ENCODE data around the gene CCDC200. TPM values are rescaled to one million over a fixed set of nuclear protein-coding genes. Genes with fewer than 3 reads are reported as not detected.
"Not testable (repeated sequence)": the region's sequence is repeated elsewhere in the genome, so short reads cannot be mapped to it uniquely, and the experiment has no call there.

CCDC200 gene
- total RNA-seq, 1 donor from 2014 or later: not detected

- intact Hi-C loops (cut with micrococcal nuclease): loop anchor here (10.0 kb wide), 2 partner anchors 212 to 268 kb away; partner anchors contain the start of genes DHX8 and IFI35
Measured at GRCh38 chr17:43216762-43217613, 11.4 kb downstream of the CCDC200 start.

GRCh38 chr17:43216369-43216761 is 12.1 kb downstream of the CCDC200 start:
- intact Hi-C loops (cut with micrococcal nuclease): loop anchor here (10.0 kb wide), 2 partner anchors 212 to 268 kb away; partner anchors contain the start of genes DHX8 and IFI35

- intact Hi-C loops (cut with micrococcal nuclease): loop anchor here (10.0 kb wide), 2 partner anchors 211 to 269 kb away; partner anchors contain the start of genes DHX8 and IFI35
Measured at GRCh38 chr17:43215341-43215740, 13.1 kb downstream of the CCDC200 start.

GRCh38 chr17:43213545-43213944 is 14.9 kb downstream of the CCDC200 start:
- intact Hi-C loops (cut with micrococcal nuclease): loop anchor here (10.0 kb wide), 2 partner anchors 209 to 271 kb away; partner anchors contain the start of genes DHX8 and IFI35

DNA sequence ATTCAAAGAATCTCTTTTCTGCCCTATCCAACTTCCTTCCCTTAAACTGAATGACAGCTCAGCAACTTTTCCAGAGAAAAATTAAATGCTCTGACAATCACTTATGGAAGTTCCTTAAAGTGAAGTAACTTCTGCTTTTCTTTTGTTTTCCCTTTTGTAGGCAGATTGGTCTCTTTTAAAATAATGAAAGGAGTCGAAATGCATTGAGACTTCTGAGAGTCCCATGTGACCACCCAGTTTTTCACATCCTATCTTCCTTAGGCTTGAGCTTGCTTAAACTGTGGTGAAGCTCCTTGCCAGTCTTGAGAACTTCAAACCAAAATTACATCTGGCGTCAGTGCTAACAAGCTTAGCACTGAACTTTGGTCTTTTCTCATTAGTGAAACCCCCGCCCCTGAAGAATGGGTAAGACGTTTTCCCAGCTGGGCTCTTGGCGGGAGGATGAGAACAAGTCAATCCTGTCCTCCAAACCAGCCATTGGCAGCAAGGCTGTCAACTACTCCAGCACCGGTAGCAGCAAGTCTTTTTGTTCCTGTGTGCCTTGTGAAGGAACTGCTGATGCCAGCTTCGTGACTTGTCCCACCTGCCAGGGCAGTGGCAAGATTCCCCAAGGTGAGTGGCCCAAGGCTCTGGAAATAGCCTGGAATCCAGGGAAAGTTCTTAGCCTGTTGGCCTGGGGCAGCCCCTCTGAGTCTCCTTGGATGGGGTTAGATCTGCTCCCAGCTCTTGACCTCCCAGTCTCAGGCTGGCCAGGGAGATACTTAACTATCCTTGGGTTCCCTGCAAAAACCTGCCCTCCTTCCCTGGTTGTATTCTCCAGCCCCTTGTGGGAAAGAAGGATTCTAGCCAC is 15.6 kb downstream of the CCDC200 start:
- intact Hi-C loops (cut with micrococcal nuclease): loop anchor here (1.0 to 10.0 kb wide), 3 partner anchors 103 to 272 kb away; partner anchors contain the start of genes DHX8 and IFI35

DNA sequence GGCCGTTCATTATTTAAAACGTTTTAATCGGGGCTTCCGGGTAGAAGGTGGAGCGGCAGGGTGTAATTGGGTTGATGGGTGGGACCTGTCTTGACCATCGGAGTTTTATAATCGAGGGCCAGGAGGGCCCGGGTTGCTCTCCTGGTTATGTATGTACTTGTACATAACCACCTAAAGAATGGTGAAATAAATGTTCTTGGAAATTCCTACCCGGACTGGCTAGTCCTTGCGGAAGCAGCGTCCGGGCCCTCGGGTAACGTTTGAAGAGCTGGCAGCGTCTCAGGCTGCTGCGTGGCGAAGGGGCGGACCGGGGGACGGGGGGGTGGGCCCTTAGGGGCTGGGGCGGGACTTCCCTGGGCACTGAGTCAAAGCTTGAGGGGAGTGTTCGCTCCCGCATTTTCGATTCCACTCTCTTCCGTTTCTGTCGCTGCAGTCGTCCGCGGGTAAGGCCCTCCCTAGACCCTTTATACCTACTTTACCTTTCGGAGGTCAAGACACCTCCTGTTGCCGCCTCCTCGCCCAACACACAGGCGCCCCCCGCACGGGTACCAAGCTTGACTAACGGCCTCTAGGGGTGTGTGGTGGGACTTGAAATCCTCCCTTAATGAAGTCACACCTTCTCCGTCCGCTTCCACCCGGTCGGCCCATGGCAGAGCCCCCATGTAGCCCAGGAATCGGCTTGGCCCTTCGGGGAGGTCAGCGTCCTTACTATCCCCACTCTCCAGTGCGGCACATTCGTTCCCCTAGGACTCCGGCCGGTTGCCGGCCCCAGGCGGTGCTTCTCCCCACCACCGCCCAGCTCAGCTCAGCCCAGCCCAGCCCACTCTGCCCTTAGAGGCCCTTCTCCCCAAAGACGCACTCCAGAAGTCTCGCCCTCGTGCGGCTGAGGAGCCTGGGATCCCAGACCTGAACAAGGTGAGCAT is 16.7 kb downstream of the CCDC200 start, which contains the start of gene TMEM106A:
Gene TMEM106A, plus strand, starts transcription at position 396 of the 923 bp plus-strand sequence. CDS start 1,167 bp downstream, outside the sequence.
- intact Hi-C loops (cut with micrococcal nuclease): loop anchor here (1.0 to 10.0 kb wide), 5 partner anchors 40 to 273 kb away; partner anchors contain the start of genes BRCA1, DHX8, IFI35 and NBR1

DNA sequence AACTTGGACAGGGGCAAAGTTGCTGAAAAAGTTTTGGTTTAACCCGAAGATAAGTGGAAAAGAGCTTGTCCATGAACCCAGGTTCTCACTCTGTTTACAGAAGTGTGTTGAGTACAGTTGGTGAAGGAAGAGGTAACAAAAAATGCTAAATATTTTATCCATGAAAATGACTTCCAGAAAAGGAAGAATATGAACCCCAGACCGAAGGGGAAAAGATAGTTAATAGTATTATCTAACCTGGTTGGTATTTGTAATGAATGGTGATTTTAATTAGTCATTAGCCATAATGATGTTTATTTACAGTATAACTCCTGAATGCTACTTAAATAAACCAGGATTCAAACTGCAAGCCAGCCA is 17.3 kb downstream of the CCDC200 start:
- intact Hi-C loops (cut with micrococcal nuclease): loop anchor here (1.0 to 10.0 kb wide), 4 partner anchors 40 to 274 kb away; partner anchors contain the start of genes BRCA1, DHX8, IFI35 and NBR1

DNA sequence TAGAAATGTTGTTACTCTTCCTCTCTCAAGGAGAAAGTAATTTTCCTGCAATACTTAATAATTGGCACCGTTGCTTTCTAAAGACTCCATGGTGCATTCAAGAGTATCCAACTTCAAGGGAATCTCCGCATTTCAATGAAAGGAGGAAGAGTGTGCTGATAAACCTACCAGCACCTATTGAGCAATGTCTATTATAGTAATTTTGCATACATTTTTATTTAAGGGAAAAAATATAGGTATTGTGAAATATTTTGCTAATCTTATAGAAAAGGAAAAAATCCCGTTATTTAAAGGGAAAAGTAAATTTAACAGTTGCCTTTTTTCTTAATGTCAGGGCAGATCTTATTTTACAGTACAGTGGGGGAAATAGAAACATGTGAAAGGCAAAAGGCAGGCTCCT is 17.8 kb downstream of the CCDC200 start:
- intact Hi-C loops (cut with micrococcal nuclease): loop anchor here (10.0 kb wide), 2 partner anchors 206 to 274 kb away; partner anchors contain the start of genes DHX8 and IFI35

DNA sequence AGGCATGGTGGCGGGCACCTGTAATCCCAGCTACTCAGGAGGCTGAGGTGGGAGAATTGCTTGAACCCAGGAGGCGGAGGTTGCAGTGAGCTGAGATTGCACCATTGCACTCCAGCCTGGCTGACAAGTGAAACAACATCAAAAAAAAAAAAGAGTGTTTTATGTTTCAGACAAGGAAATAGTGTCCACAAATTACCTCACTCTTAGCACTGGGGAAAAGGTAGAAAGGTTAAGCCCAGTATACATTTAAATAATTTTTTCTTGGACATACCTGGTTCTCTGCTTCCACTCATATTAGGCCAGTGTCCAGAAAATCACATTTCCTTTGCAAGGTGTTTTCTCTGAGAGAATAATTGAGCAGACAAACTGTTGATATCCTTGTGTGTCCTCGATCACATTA is 25.4 kb downstream of the CCDC200 start:
- intact Hi-C loops (cut with micrococcal nuclease): not testable (repeated sequence)

- intact Hi-C loops (cut with micrococcal nuclease): no loop called here
Measured at GRCh38 chr17:43200127-43200526, 28.3 kb downstream of the CCDC200 start.

DNA sequence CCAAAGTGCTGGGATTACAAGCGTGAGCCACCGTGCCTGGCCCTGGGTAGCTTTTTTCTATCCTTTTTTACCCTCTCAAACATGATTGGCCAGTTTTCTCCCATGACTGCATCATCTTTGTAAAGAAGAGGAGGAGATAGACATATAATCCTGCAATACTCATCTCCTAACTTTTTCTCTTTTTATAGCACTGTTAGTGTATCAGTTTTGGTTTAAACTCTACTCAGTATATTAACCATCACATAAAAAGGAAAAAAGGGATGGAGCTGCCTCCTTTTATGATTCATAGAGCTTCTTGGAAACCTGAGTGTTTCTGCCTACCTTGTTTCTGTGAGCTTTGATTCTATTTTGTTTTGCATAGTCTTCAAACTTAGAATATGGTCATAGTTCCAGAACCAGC is 28.8 kb downstream of the CCDC200 start:
- intact Hi-C loops (cut with micrococcal nuclease): no loop called here

DNA sequence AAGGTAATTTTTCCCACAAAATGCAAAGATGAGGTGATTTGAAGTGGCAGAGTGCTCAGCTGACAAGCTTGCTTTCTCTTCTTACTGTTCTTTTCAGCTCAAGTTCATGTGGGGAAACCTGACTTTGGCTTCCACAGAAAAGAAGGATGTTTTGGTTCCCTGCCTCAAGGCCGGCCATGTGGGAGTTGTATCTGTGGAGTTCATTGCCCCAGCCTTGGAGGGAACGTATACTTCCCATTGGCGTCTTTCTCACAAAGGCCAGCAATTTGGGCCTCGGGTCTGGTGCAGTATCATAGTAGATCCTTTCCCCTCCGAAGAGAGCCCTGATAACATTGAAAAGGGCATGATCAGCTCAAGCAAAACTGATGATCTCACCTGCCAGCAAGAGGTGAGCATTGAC is 35.2 kb downstream of the CCDC200 start:
- intact Hi-C loops (cut with micrococcal nuclease): no loop called here

GRCh38 chr17:43186656-43187055 is 41.8 kb downstream of the CCDC200 start:
- intact Hi-C loops (cut with micrococcal nuclease): not testable (repeated sequence)

GRCh38 chr17:43183921-43184320 is 44.5 kb downstream of the CCDC200 start:
- intact Hi-C loops (cut with micrococcal nuclease): no loop called here

GRCh38 chr17:43176119-43176570 is 52.3 kb downstream of the CCDC200 start:
- intact Hi-C loops (cut with micrococcal nuclease): loop anchor here (10.0 kb wide), 1 partner anchor 139 kb away; no protein-coding TSS in a partner anchor

DNA sequence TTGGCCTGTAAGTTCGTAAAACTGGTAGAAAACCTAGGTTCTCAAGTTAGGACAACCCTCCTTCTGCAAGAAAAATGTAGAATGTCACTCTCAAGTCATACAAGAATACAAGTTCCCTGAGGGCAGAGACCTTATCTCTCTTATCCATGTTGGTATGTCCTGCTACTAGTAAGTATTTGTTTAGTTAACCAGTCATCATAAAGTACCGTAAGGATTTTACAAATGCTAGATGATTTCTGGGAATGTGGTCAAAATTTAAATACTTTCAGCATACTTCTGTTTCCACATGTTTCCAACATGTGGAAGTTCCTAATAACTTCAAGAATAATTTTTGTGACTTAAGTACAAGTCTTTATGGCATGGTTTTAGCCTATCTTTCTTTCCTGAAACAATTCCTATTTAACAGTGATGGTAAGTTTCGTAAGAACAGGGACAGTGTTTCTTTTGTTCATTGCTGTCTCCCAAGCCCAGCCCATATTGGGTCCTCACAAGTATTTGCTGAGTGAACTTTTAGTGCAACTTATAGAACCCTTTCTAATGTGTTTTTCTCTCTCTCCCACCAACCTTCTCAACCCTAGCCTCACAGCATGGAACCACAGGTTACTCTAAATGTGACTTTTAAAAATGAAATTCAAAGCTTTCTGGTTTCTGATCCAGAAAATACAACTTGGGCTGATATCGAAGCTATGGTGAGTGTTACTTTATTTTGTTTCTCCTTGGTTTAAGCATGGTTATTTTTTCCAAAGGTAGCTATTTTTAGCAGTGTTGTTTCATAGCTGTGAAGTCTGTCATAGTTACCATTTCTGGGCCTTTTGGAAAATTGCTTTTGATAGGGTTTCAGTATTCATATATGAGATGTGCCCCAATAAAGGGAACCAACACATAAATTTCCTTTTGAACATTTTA is 53.0 kb downstream of the CCDC200 start:
- intact Hi-C loops (cut with micrococcal nuclease): loop anchor here (10.0 kb wide), 1 partner anchor 139 kb away; no protein-coding TSS in a partner anchor

DNA sequence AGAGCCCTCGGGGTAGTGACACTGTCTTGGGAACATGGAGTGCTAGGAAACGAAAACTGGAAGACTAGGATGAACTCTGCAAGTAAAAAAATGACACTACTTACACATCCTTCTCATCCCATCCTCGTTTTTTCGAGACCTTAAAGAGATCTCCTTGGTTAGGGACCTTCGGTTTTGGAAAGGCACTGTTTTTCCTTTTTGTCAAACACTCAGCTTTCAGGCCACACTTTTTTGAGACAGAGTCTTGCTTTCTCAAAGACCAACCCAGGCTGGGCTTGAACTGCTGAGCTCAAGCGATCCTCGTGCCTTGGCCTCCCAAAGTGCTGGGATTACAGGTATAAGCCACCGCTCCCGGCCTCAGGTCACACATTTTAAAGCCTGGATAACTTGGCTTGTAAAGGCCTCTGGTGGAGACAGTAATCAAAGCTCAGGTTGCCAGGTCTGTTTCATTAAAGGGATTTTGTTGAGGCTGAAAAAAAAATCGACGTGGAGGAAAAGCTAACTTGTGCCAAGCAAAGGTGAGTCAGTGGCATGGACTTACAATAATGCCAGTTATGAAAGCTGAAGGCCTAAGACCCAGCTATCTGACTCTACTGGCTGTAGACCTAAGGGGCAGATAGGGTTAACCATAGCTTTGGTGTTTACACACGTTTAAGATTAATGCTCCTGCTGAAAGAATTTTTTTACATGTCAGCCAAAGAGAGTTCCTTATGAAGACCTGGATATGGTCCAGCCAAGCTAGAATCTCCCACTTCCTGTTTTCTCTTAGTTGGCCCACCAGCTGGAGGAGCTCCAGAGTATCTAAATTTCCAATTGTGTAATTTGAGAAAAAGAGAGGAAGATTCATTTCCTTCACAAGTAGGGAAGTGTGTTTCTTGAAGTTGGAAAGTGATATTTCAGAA is 56.6 kb downstream of the CCDC200 start:
- intact Hi-C loops (cut with micrococcal nuclease): loop anchor here (1.0 to 10.0 kb wide), 3 partner anchors 39 to 174 kb away; partner anchors contain the start of genes RPL27 and TMEM106A

Data from T-helper 2 cell treated with Interferon-gamma antibody and Interleukin-4, amounts not matched to agents 100 ng/mL and 5 ng/mL, for 36 hours (primary cell).